GM18868 (cell line): ENCODE measurements around the gene LATS2.

Experiments used
- ATAC-seq: cut with Tn5 transposase; IDR thresholded peaks from one replicate; pipeline ENCODE4 v1.9.1; 2021; ENCODE audit warnings: mild to moderate bottlenecking, moderate library complexity; ENCODE audit not compliant: unreplicated experiment

Gene LATS2

DNA sequence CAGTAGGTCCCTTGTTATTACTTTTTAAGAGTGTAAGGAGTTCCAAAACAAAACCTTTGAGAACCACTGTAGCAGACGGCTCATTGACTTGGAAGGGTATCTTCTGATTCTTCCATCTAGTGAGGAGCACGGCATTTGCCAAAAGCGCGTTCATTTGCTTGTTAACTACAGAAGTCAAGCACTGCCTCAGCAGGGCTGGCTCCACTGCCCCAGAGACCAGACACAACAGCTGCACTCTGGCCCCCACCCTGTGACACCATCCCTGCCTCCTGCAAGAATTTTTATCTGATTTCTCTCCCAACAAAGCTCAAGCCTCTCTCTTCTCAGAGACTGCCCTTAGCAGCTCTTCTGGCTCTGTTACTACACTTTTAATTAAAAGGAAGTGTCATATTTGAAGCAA is 138.1 kb downstream of the LATS2 start:
- ATAC-seq: no peak
